ENCODE measurements around the gene M1AP. TPM values are rescaled to one million over a fixed set of nuclear protein-coding genes. Genes with fewer than 3 reads are reported as not detected.

The M1AP gene
- total and polyA plus RNA-seq, 2 of the 4 experiments (the other 2 are of a cell fraction) = 0.03 TPM; not detected in 1

GRCh38 chr2:74548285-74548899 is 99.7 kb downstream of the M1AP start:
- Histone ChIP-seq H2BK5ac (ENCODE audit: low read depth, low read length, poor library complexity, severe bottlenecking) (no peak overlapping the region), H4K20me1 (ENCODE audit: insufficient read depth, low read length) (no peaks in the 10 kb centered on the region; the same call in 1 of the 2 replicates), H2AK5ac (ENCODE audit: low read depth, low read length) (peak overlapping the region; percentile 7; the same call in 1 of the 2 replicates), H4K8ac (ENCODE audit: low read depth in 2 of 2, low read length in 2 of 2) (peak overlapping the region; percentile 53 to 54; a peak in 2 of 4 replicates), H2BK15ac (ENCODE audit: low read depth, low read length) (no peak overlapping the region), H3K4me2 (ENCODE audit: low read depth, low read length) (peak overlapping the region; percentile 78), H2AK9ac (replicated peaks; ENCODE audit: low read depth, low read length, poor library complexity) (no peak overlapping the region), H4K5ac (ENCODE audit: low read depth, low read length) (peak overlapping the region; percentile 36; the same call in 1 of the 2 replicates), H4K91ac (ENCODE audit: insufficient read depth, low read depth, low read length) (peak overlapping the region; percentile 37; the same call in 1 of the 2 replicates), H3K79me1 (ENCODE audit: low read depth in 1 of 2, low read length in 2 of 2) (peaks cover 14 to 44% of the 10 kb centered on the region in 2 experiments), H3K18ac (ENCODE audit: low read depth, low read length) (peak overlapping the region; percentile 17; the same call in 1 of the 2 replicates), H3K27ac (ENCODE audit: insufficient read depth, low read length) (peak overlapping the region; percentile 9; the same call in 1 of the 2 replicates), H3K4me3 (ENCODE audit: insufficient read depth, low read depth, low read length) (peak overlapping the region; percentile 52), H3K9me1 (ENCODE audit: insufficient read depth, low read length) (peaks cover 13% of the 10 kb centered on the region; the same call in 1 of the 2 replicates), H2AFZ (replicated peaks; ENCODE audit: low read length, poor library complexity) (peak overlapping the region; percentile 94), H3K9ac (ENCODE audit: low read depth, low read length) (peak overlapping the region; percentile 44; the same call in 1 of the 2 replicates), H3K4me1 (ENCODE audit: control insufficient read depth, insufficient read depth, low read length) (peaks cover 20% of the 10 kb centered on the region), H3K9me3 (ENCODE audit: control insufficient read depth, insufficient read depth, low read length) (no peaks in the 10 kb centered on the region), H2BK120ac (ENCODE audit: low read depth, low read length) (no peak overlapping the region), H3K4ac (ENCODE audit: low read depth, low read length) (peak overlapping the region; percentile 34), H3K23ac (ENCODE audit: low read depth, low read length) (peak overlapping the region; percentile 48; the same call in 1 of the 2 replicates), H3K27me3 (ENCODE audit: control insufficient read depth, insufficient read depth, low read length) (no peaks in the 10 kb centered on the region), H3K14ac (replicated peaks; ENCODE audit: low read depth, low read length) (0 out of 2 replicates have a peak overlapping the region, but pooled peaks have one; percentile 24), H3K36me3 (ENCODE audit: control insufficient read depth, insufficient read depth, low read length) (peaks cover 13% of the 10 kb centered on the region), H3K56ac (ENCODE audit: extremely low read depth, insufficient read depth, low read length) (no peak overlapping the region), H2BK20ac (ENCODE audit: low read depth, low read length) (no peak overlapping the region)
- ATAC-seq (ENCODE audit: low read depth) (no peak), DNase-seq (no peak)
- WGBS, 2 experiments (ENCODE audit: extremely low coverage in 2 of 2, insufficient read length in 1 of 2) = 42% methylated on average over 3 of the region's 26 CpGs; no CpG with 5 or more reads in 1 of the 2 experiments
- ChIA-PET CTCF (interaction anchor here (1.5 kb wide), 1 partner anchor 65 kb away, joined by 3 read pairs; the partner anchor contains the start of genes CCDC142 and TTC31), POLR2A (ENCODE audit: unreplicated experiment) (no interaction called here)
- no TSS peak for BruUV-seq (replicated peaks)
- in situ Hi-C loops (cut with MboI; ENCODE audit: low sequenced_read_pairs) (no loop called here), intact Hi-C loops (cut with micrococcal nuclease) (no loop called here), dilution Hi-C loops (cut with HindIII; ENCODE audit: low sequenced_read_pairs, unreplicated experiment) (no loop called here)
- TF ChIP-seq CTCF (conservative IDR thresholded peaks at IDR 0.05; ENCODE audit: low read depth, low read length) = no peak
- TF ChIP-seq MAZ (IDR thresholded peaks at IDR 0.05; ENCODE audit: borderline replicate concordance, low read depth, low read length) = no peak
- TF ChIP-seq SMC3 (IDR thresholded peaks at IDR 0.05; ENCODE audit: low read depth, low read length) = no peak
- TF ChIP-seq CHD1 (IDR thresholded peaks at IDR 0.05; ENCODE audit: low read depth, low read length) = no peak
- TF ChIP-seq CEBPB (IDR thresholded peaks at IDR 0.05; ENCODE audit: low read depth, low read length) = no peak
- TF ChIP-seq ELK1 (IDR thresholded peaks at IDR 0.05; ENCODE audit: borderline replicate concordance, low read depth, low read length) = no peak
- no peak for TF ChIP-seq RFX5 (IDR thresholded peaks at IDR 0.05; ENCODE audit: low read depth, low read length)
- TF ChIP-seq POLR2A (IDR thresholded peaks at IDR 0.05; ENCODE audit: low read depth, low read length) = no peak
- no peak for TF ChIP-seq NFE2L2 (IDR thresholded peaks at IDR 0.05; ENCODE audit: low read depth, low read length)
- TF ChIP-seq RAD21 (IDR thresholded peaks at IDR 0.05; ENCODE audit: low read length) = no peak
- TF ChIP-seq MAFK (IDR thresholded peaks at IDR 0.05; ENCODE audit: low read depth, low read length) = no peak
- no peak for TF ChIP-seq BHLHE40 (IDR thresholded peaks at IDR 0.05; ENCODE audit: low read depth, low read length)
- no peak for TF ChIP-seq FOS (IDR thresholded peaks at IDR 0.05; ENCODE audit: low read depth, low read length)
- TF ChIP-seq USF2 (IDR thresholded peaks at IDR 0.05; ENCODE audit: low read depth, low read length) = no peak
- no peak for TF ChIP-seq MXI1 (IDR thresholded peaks at IDR 0.05; ENCODE audit: borderline replicate concordance, low read depth, low read length)
